ENCODE results near the gene PCIF1.

Gene PCIF1

DNA sequence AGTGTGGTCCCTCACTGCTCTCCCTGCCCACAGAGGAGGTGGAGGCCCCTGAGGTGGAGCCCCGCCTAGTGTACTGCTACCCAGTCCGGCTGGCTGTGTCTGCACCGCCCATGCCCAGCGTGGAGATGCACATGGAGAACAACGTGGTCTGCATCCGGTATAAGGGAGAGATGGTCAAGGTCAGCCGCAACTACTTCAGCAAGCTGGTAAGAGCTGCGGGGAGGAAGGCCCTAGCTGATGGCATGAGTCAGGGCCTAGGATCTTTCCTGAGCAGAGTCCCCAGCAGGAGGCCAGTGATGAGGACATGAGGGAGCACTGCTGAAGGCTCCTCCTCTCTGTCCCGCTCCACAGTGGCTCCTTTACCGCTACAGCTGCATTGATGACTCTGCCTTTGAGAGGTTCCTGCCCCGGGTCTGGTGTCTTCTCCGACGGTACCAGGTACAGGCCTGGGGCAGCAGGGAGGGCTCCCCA lies 11.2 kb downstream of the PCIF1 start:
- no peak overlapping the region for H3K4me3 ChIP-seq (replicated peaks; ENCODE audit: low read depth, low read length)
- no peak for DNase-seq (ENCODE audit: extremely low read depth, low read depth)
- TF ChIP-seq, protein P1, sequence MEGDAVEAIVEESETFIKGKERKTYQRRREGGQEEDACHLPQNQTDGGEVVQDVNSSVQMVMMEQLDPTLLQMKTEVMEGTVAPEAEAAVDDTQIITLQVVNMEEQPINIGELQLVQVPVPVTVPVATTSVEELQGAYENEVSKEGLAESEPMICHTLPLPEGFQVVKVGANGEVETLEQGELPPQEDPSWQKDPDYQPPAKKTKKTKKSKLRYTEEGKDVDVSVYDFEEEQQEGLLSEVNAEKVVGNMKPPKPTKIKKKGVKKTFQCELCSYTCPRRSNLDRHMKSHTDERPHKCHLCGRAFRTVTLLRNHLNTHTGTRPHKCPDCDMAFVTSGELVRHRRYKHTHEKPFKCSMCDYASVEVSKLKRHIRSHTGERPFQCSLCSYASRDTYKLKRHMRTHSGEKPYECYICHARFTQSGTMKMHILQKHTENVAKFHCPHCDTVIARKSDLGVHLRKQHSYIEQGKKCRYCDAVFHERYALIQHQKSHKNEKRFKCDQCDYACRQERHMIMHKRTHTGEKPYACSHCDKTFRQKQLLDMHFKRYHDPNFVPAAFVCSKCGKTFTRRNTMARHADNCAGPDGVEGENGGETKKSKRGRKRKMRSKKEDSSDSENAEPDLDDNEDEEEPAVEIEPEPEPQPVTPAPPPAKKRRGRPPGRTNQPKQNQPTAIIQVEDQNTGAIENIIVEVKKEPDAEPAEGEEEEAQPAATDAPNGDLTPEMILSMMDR (IDR thresholded peaks at IDR 0.05; ENCODE audit: low read depth, low read length, missing control alignments): no peak

DNA sequence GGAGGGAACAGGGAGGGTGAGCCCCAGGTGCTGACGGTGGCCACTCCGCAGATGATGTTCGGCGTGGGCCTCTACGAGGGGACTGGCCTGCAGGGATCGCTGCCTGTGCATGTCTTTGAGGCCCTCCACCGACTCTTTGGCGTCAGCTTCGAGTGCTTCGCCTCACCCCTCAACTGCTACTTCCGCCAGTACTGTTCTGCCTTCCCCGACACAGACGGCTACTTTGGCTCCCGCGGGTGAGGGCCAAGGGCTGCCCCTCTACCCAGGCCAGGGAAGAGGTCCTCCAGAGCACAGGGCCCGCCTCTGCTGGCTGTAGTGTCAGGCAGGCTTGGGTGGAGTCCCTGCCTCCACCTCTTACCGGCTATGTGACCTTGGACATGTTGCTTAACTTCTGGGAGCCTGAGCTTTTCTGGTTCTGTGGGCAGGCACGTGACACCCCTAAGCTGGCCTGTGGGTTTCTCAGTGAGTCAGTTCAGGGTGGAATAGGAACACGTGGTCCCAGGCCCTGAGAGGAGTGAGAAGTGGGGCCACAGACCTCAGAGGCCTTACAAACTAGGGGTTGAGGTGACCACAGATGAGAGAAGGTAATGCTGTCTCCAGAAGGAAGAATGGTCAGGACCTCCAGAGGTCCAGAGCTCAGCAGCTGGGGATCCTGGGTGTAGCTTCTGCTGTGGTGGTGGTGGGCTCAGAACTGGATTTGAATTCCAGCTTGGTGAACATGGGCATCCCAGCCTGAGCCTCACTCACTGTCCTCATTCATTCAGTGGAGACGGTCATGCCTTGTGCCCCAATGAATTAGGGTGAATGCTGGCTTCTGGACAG lies 11.9 kb downstream of the PCIF1 start:
- no peak overlapping the region for H3K4me3 ChIP-seq (replicated peaks; ENCODE audit: low read depth, low read length)
- TF ChIP-seq, protein P1 (IDR thresholded peaks at IDR 0.05; ENCODE audit: low read depth, low read length, missing control alignments): no peak
- no peak for DNase-seq (ENCODE audit: extremely low read depth, low read depth)

DNA sequence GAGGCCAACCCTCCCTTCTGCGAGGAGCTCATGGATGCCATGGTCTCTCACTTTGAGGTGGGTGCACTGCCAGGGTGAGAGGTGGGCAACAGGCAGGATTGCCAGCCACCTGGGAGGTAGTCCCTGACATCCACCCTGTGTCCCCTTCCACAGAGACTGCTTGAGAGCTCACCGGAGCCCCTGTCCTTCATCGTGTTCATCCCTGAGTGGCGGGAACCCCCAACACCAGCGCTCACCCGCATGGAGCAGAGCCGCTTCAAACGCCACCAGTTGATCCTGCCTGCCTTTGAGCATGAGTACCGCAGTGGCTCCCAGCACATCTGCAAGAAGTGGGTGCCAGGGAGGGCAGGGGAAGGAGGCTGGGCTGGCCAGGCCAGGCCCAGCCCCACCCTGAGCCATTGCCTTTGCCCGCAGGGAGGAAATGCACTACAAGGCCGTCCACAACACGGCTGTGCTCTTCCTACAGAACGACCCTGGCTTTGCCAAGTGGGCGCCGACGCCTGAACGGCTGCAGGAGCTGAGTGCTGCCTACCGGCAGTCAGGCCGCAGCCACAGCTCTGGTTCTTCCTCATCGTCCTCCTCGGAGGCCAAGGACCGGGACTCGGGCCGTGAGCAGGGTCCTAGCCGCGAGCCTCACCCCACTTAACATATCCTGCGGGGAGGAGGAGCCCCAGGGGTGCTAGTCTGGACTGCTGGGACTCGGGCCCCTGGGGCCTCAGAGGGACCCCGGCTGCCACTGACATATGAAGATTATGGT lies 12.8 kb downstream of the PCIF1 start:
- no peak for DNase-seq (ENCODE audit: extremely low read depth, low read depth)
- TF ChIP-seq, protein P1 (IDR thresholded peaks at IDR 0.05; ENCODE audit: low read depth, low read length, missing control alignments): no peak
- H3K4me3 ChIP-seq (replicated peaks; ENCODE audit: low read depth, low read length): no peak overlapping the region

GRCh38 chr20:45948261-45948733 lies 13.8 kb downstream of the PCIF1 start:
- no peak overlapping the region for H3K4me3 ChIP-seq (replicated peaks; ENCODE audit: low read depth, low read length)
- DNase-seq (ENCODE audit: extremely low read depth, low read depth): no peak
- TF ChIP-seq, protein P1 (IDR thresholded peaks at IDR 0.05; ENCODE audit: low read depth, low read length, missing control alignments): no peak

GRCh38 chr20:45948742-45949541 lies 14.5 kb downstream of the PCIF1 start:
- no peak for DNase-seq (ENCODE audit: extremely low read depth, low read depth)
- TF ChIP-seq, protein P1 (IDR thresholded peaks at IDR 0.05; ENCODE audit: low read depth, low read length, missing control alignments): no peak
- no peak overlapping the region for H3K4me3 ChIP-seq (replicated peaks; ENCODE audit: low read depth, low read length)

DNA sequence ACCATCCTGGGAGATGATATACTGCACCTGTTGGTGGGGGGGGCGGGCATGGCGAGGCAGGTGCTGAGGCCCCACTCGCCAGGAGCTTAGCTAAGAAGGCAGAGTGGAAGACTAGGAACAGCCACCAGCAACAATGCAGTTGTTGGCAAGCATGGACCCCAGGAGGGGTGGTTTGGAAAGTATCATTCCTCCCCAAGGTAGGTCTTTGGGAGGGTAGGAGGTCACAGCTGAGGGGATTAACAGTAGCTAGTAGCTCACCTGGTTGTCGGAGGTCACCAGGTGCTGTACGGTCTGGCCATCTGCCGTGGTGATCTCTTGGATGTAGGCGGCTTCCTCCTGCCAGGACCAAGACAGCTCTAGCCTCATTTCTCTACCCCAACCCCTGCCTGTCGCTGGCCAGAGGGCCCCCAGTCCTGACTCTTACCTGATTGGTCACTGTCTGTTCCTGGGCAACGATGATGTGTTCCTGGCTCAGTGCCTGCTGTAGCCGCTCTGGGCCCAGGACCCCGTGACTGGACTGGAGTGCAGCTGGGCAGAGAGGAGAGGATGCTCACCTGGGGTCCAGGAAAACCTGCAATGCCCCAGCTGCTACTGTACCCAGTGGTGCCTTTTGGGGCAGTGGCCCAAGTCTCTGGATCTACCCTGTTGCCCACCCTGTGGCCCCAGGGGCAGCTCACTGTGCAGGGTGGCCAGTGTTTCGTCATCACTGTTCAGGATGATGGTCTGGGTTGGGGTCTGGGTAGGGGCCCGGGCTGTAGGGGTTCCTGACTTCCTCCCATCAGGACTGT lies 15.3 kb downstream of the PCIF1 start:
- no peak overlapping the region for H3K4me3 ChIP-seq (replicated peaks; ENCODE audit: low read depth, low read length)
- DNase-seq (ENCODE audit: extremely low read depth, low read depth): no peak
- TF ChIP-seq, protein P1 (IDR thresholded peaks at IDR 0.05; ENCODE audit: low read depth, low read length, missing control alignments): no peak
